PFSK-1 (cell line): ENCODE data around the gene SLC2A11.

Source experiments
- POLR2AphosphoS5 ChIP-seq: IDR thresholded peaks from 2 replicates; pipeline ENCODE4 v1.6.1; 2012; ENCODE audit warnings: low read depth, mild to moderate bottlenecking, control low read depth, low read length, moderate library complexity
- SIN3A ChIP-seq: IDR thresholded peaks from 2 replicates; pipeline ENCODE4 v1.6.1; 2012; ENCODE audit warnings: mild to moderate bottlenecking, low read length, moderate library complexity, borderline replicate concordance; ENCODE audit not compliant: insufficient read depth
- TAF1 ChIP-seq: IDR thresholded peaks from 2 replicates; pipeline ENCODE4 v1.6.1; 2012; ENCODE audit warnings: low read length, control low read depth, borderline replicate concordance; ENCODE audit not compliant: insufficient read depth
- TF ChIP-seq, protein P1 (sequence below), 2 experiments: IDR thresholded peaks; 2 replicates each; pipeline versions ENCODE4 v1.6.1 to v1.8.0; 2011 to 2012; ENCODE audit warnings: low read depth in 2 of 2, low read length in 2 of 2, control low read depth in 1 of 2, inconsistent platforms in 1 of 2, mild to moderate bottlenecking in 1 of 2, moderate library complexity in 1 of 2; ENCODE audit not compliant: insufficient read depth in 1 of 2

- TF ChIP-seq POLR2AphosphoS5 (no peak), TAF1 (no peak), SIN3A (no peak)
- TF ChIP-seq, protein P1, sequence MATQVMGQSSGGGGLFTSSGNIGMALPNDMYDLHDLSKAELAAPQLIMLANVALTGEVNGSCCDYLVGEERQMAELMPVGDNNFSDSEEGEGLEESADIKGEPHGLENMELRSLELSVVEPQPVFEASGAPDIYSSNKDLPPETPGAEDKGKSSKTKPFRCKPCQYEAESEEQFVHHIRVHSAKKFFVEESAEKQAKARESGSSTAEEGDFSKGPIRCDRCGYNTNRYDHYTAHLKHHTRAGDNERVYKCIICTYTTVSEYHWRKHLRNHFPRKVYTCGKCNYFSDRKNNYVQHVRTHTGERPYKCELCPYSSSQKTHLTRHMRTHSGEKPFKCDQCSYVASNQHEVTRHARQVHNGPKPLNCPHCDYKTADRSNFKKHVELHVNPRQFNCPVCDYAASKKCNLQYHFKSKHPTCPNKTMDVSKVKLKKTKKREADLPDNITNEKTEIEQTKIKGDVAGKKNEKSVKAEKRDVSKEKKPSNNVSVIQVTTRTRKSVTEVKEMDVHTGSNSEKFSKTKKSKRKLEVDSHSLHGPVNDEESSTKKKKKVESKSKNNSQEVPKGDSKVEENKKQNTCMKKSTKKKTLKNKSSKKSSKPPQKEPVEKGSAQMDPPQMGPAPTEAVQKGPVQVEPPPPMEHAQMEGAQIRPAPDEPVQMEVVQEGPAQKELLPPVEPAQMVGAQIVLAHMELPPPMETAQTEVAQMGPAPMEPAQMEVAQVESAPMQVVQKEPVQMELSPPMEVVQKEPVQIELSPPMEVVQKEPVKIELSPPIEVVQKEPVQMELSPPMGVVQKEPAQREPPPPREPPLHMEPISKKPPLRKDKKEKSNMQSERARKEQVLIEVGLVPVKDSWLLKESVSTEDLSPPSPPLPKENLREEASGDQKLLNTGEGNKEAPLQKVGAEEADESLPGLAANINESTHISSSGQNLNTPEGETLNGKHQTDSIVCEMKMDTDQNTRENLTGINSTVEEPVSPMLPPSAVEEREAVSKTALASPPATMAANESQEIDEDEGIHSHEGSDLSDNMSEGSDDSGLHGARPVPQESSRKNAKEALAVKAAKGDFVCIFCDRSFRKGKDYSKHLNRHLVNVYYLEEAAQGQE (IDR thresholded peaks at IDR 0.05; ENCODE audit: insufficient read depth in 1 of 2, low read depth in 2 of 2, low read length in 2 of 2) = no peak
Observed at GRCh38 chr22:23877566-23877965, 19.9 kb downstream of the SLC2A11 start.
